HS-5 (cell line): Measurements from ENCODE around the gene KRT6A.

Experiments
- DNase-seq: peaks from one replicate; pipeline ENCODE4 v3.0.0-alpha.2; 2012; ENCODE audit warnings: low read depth

The KRT6A gene

GRCh38 chr12:52524241-52524897 is 31.3 kb upstream of the KRT6A start:
- DNase-seq = no peak

GRCh38 chr12:52523824-52524223 is 30.8 kb upstream of the KRT6A start:
- no peak for DNase-seq

DNA sequence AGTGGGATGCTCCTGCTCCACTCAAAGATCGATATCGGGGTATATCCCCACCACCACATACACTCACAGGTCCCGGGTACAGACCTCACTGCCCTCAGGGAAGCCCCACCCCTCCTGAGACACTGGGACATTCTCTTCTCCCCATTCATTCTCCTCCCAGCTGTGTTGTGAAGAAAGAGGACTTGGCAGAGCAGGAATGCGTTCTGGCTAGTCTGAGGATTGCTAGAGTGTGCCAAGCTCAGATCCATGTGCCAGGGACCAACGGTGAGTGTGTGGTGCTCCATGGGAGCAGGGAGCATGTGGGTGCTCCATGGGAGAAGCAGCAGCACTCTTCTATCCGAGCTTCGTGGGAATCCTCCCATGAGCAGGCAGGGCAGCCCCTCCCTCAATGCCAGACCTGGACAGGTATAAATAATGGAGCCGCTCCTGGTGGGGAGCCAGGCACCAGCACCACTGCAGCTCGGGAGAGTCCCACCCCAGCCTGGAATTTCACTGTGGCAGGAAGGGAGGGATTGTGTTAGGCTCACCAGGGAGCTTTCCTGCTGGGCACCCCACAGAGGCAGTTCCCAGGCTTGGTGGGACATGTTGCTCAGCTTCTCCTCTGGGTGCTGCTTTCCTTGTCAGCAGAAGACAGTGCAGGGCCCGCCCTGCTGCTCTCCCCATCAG is 29.4 kb upstream of the KRT6A start:
- no peak for DNase-seq

GRCh38 chr12:52521568-52522266 is 28.7 kb upstream of the KRT6A start:
- DNase-seq = no peak

DNA sequence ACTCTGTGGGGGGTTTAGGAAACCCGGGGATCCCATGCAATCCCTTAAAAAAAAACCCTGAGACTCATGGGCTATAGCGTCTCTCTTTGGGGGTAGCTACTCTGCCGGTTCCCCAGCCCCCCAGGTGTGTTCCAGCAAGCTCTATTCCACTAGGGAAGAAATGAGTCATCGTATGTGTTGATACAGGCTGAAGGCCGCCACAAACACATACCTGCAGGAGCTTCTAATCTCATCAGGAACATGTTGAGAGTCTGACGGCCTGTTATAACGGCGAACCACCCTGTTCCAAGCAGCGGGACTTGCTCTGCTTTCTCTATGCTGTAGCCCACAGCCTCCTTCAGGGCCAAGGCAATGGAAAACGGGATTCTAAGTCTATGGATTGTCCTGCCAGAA is 28.1 kb upstream of the KRT6A start:
- no peak for DNase-seq

DNA sequence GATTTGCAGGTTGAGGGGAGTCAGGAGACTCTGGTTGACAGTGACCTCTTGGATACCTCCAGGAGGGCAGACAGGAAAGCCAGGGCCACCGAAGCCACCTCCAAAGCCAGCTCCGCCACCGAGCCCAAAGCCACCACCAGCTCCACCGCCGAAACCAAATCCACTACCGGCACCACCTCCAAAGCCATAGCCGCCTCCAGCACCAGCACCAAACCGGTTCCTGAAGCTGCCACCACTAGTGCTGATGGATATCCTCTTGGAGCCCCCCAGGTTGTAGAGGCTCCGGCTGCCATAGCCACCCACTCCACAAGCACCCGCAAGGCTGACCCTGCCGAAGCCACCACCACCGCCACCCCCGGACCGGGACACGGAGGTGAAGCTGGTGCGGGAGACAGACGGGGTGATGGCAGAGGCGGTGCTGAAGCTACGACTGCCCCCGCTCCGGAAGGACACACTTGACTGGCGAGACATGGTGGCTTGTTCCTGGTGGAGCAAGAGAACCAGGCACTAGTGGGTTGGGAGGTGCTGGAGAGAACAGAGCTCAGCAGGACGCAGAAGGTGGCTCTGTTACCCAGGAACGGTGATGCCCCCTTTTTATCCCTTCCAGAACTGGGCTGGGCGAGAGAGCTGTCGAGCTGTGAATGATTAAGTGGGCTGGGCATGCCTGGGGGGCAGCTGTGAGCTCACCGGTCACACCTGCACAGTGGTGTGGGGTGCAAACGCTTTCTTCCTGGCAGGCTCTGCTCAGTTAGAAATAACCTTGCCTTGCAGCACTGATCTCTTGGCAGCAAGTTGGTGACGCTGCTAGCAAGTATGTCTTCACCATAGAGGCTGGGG is 27.0 kb upstream of the KRT6A start, which contains the start of gene KRT5:
TSS of gene KRT5 (minus strand) at position 569 of the 837 bp plus-strand sequence. CDS start at position 471, 98 bp downstream.
- DNase-seq = no peak

- no peak for DNase-seq
These were observed 26.3 kb upstream of the KRT6A start for GRCh38 chr12:52519387-52519703.

DNA sequence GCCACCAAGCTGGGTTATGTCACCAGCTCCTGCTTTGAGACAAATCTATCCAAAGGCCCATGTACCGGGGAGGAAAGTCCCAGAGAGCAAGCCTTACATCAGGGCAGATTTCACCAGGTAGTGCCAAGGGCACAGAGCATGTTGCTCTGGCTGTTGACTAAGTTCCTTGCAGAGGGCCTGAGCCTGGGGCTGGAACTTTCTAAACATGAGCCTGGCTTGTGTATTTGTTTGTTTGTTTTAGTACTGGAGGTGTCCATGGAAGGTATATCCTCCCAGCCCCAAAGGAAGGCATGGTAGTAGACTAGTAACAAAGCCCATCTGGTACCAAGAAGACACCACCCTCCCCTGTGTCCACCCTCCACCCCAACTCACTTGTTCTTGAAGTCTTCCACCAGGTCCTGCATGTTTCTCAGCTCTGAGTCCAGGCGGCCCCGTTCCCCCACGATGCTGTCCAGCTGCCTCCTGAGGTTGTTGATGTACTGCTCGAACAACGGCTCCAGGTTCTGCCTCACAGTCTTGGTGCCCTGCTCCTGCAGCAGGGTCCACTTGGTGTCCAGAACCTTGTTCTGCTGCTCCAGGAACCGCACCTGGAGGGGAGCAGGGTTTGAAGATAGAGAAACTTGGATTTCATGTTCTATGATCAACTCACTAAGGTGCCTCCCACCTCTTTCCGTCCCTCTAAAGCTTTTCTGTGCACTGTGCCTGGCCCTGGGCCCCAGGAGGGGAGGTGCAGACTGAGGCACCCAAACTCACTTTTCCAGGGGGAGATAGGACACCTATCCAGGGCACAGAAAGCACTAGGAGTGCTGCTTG is 25.7 kb upstream of the KRT6A start:
- no peak for DNase-seq

- DNase-seq = no peak
These were observed 24.8 kb upstream of the KRT6A start for GRCh38 chr12:52517888-52518287.

- DNase-seq = no peak
These were observed 24.2 kb upstream of the KRT6A start for GRCh38 chr12:52517005-52517835.

DNA sequence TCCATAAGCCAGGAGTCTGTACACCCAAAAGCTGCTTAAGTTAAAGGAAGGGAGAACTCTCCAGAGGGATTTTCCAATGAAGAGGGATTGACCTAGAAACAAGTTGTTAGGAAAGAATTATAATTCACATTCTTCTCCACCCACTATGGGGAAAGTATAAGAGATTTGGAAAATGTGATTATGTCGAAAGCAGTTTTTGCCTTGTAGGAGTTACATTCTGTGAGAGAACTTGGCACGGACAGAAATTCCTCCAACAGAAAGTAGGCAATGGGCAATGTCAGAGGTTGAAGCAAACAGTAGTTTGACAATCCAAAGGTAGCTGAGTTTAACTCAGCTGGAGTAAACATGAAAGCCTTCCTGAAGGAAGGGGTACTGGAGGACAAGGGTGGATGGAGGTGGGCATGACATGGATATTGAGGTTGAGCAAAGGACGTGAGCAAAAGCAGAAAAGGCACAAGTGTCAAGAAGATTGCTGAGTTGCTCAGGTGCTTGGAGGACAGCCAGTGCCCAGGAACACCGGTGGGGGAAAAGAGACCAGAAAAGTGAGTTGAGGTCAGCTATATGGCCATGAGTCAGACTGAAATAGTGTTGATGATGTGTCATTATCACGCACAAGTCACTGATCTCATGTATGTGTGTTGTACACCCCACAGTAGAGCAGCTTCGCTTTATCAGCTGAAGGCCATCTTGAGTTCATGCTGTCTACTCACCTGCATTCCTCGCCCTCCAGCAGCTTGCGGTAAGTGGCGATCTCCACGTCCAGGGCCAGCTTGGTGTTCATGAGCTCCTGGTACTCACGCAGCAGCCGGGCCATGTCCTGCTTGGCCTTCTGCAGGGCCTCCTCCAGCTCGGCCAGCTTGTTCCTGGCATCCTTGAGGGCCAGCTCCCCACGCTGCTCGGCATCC is 23.1 kb upstream of the KRT6A start:
- DNase-seq = no peak

DNA sequence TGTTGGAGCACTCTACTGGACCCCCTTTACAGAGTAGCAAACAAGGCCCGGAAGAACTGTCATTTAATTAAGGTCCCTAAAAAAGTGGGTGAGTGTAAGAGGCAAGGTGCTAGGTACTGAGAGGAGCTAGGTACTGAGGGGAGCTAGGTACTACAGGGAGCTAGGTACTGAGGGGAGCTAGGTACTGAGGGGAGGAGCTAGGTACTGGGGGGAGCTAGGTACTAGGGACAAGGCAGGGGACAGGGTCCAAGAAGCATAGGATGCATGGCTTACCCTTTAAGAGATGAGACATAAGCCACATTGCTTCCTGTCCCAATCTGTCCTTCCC is 22.2 kb upstream of the KRT6A start:
- no peak for DNase-seq

- no peak for DNase-seq
These were observed 21.6 kb upstream of the KRT6A start for GRCh38 chr12:52514471-52515318.

DNA sequence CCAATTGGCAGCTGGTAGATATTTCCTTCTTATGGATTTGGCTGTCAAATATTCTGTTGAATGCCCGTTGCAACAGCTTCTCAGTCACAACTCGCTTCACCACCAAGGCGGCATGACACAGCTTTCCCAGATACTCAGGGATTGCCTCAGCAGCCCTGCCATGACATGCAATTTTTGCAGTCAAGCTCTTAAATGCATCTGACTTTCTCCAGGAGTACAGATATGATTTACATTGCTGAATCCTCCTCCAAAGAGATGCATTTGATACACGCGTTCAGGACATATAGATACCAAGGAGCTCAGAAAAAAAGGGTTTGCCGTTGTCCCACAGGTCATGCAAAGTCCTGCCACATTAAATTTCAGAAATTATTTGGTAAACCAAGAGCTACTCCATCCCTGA is 20.7 kb upstream of the KRT6A start:
- DNase-seq = no peak

- no peak for DNase-seq
These were observed 15.2 kb upstream of the KRT6A start for GRCh38 chr12:52508211-52508610.

GRCh38 chr12:52506858-52507715 is 14.0 kb upstream of the KRT6A start:
- DNase-seq = no peak

DNA sequence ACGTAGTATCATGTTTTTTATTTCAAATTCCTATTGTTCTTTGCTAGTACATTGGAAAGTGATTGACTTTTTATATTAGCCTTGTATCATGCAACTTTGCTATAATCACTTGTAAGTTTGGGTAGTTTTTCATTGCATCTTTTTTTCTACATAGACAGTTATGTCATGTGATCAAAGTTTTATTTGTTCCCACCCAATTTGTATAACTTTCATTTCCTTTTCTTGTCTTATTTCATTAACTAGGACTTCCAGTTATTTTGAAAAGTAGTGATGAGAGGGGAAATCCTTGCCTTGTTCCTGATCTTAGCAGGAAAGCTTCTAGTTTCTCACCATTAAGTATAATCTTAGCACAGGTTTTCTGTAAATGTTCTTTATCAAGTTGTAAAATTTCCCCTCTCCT is 9.8 kb upstream of the KRT6A start:
- DNase-seq = no peak

- DNase-seq = no peak
These were observed 8.4 kb upstream of the KRT6A start for GRCh38 chr12:52501490-52501889.
